Mesendoderm (in vitro differentiated cells): Measurements from ENCODE around the gene ZFHX3.

Experiments
- DNase-seq: peaks from one replicate; pipeline ENCODE4 v3.0.0; 2013
- H2AK5ac ChIP-seq: 2 replicates; pipeline ENCODE4 v1.6.1; 2013; ENCODE audit warnings: low read length, inconsistent platforms
- H2BK120ac ChIP-seq: 2 replicates; pipeline ENCODE4 v1.6.1; 2013; ENCODE audit warnings: low read depth, mild to moderate bottlenecking, low read length, moderate library complexity, mixed read lengths
- H2BK15ac ChIP-seq: replicated peaks from 2 replicates; pipeline ENCODE4 v1.6.1; 2013; ENCODE audit warnings: low read depth, mild to moderate bottlenecking, moderate library complexity
- H2BK5ac ChIP-seq: 2 replicates; pipeline ENCODE4 v1.6.1; 2013; ENCODE audit warnings: low read length, inconsistent platforms
- H3K18ac ChIP-seq: 2 replicates; pipeline ENCODE4 v1.6.1; 2013; ENCODE audit warnings: mild to moderate bottlenecking, low read length, mixed read lengths
- H3K23ac ChIP-seq: one replicate; pipeline ENCODE4 v1.6.1; 2013; ENCODE audit warnings: low read length
- H3K27ac ChIP-seq: 2 replicates; pipeline ENCODE4 v1.5.1; 2013; ENCODE audit warnings: low read depth, mild to moderate bottlenecking, inconsistent platforms, low read length, moderate library complexity
- H3K27me3 ChIP-seq: 2 replicates; pipeline ENCODE4 v1.6.1; 2013; ENCODE audit warnings: low read length, control low read depth, mild to moderate bottlenecking, inconsistent platforms; ENCODE audit not compliant: insufficient read depth, poor library complexity
- H3K36me3 ChIP-seq: 2 replicates; pipeline ENCODE4 v1.6.1; 2013; ENCODE audit warnings: low read length, inconsistent platforms; ENCODE audit not compliant: control insufficient read depth, insufficient read depth
- H3K4ac ChIP-seq: one replicate; pipeline ENCODE4 v1.6.1; 2013; ENCODE audit warnings: low read depth, mild to moderate bottlenecking, low read length, moderate library complexity
- H3K4me1 ChIP-seq: 2 replicates; pipeline ENCODE4 v1.6.1; 2013; ENCODE audit warnings: low read depth, low read length, inconsistent platforms; ENCODE audit not compliant: control insufficient read depth
- H3K4me2 ChIP-seq: 2 replicates; pipeline ENCODE4 v1.6.1; 2013; ENCODE audit warnings: low read length
- H3K4me3 ChIP-seq: 2 replicates; pipeline ENCODE4 v1.5.1; 2013; ENCODE audit warnings: mild to moderate bottlenecking, low read length
- H3K56ac ChIP-seq: one replicate; pipeline ENCODE4 v1.6.1; 2013; ENCODE audit warnings: low read length
- H3K79me1 ChIP-seq: 2 replicates; pipeline ENCODE4 v1.6.1; 2013; ENCODE audit warnings: low read length, inconsistent platforms
- H3K79me2 ChIP-seq: 2 replicates; pipeline ENCODE4 v1.6.1; 2013; ENCODE audit warnings: mild to moderate bottlenecking, low read length; ENCODE audit not compliant: control insufficient read depth, insufficient read depth
- H3K9ac ChIP-seq: 2 replicates; pipeline ENCODE4 v1.6.1; 2013; ENCODE audit warnings: low read length, inconsistent platforms
- H4K5ac ChIP-seq: one replicate; pipeline ENCODE4 v1.6.1; 2013; ENCODE audit warnings: low read length
- H4K8ac ChIP-seq: one replicate; pipeline ENCODE4 v1.6.1; 2013; ENCODE audit warnings: low read depth, mild to moderate bottlenecking, control low read depth, low read length, moderate library complexity
- WGBS: extraction: QIAGEN DNeasy Blood & Tissue Kit; methylation state at CpG from one replicate; pipeline ENCODE4 v1.1.7; 2013; ENCODE audit warnings: low lambda C conversion rate, missing lambda C conversion rate; ENCODE audit not compliant: insufficient coverage; ENCODE audit errors: extremely low coverage; 5-methylcytosine and 5-hydroxymethylcytosine counted together

ZFHX3 gene

GRCh38 chr16:73071131-73071940 is 23.4 kb upstream of the ZFHX3 start:
- Histone ChIP-seq H4K8ac (no peak overlapping the region), H3K56ac (peak overlapping the region; percentile 60), H3K18ac (no peak overlapping the region), H3K79me1 (no peaks in the 10 kb centered on the region), H3K36me3 (no peaks in the 10 kb centered on the region), H3K4me2 (peak overlapping the region; percentile 40), H2BK5ac (no peak overlapping the region), H2AK5ac (no peak overlapping the region), H3K79me2 (no peaks in the 10 kb centered on the region), H3K4ac (no peak overlapping the region), H3K27ac (no peak overlapping the region), H3K23ac (no peak overlapping the region), H3K4me1 (no peaks in the 10 kb centered on the region), H2BK15ac (no peak overlapping the region), H4K5ac (no peak overlapping the region), H3K27me3 (peaks cover 34% of the 10 kb centered on the region), H3K9ac (no peak overlapping the region), H3K4me3 (no peak overlapping the region), H2BK120ac (no peak overlapping the region)
- no CpG with 5 or more reads among the region's 17 CpGs for WGBS
- peak; percentile 84 for DNase-seq

- no peak overlapping the region for H3K23ac ChIP-seq
- no peak overlapping the region for H3K4me2 ChIP-seq
- H3K4me1 ChIP-seq: no peaks in the 10 kb centered on the region
- H3K27me3 ChIP-seq: peaks cover 41% of the 10 kb centered on the region
- no peaks in the 10 kb centered on the region for H3K79me2 ChIP-seq
- no peak overlapping the region for H3K4ac ChIP-seq
- no peak overlapping the region for H3K56ac ChIP-seq
- no peak overlapping the region for H3K18ac ChIP-seq
- H3K79me1 ChIP-seq: no peaks in the 10 kb centered on the region
- H2BK15ac ChIP-seq: no peak overlapping the region
- no peaks in the 10 kb centered on the region for H3K36me3 ChIP-seq
- no peak overlapping the region for H4K8ac ChIP-seq
- H3K9ac ChIP-seq: no peak overlapping the region
- no peak overlapping the region for H4K5ac ChIP-seq
- H3K27ac ChIP-seq: no peak overlapping the region
- no peak overlapping the region for H3K4me3 ChIP-seq
- H2AK5ac ChIP-seq: no peak overlapping the region
- H2BK5ac ChIP-seq: no peak overlapping the region
- no peak overlapping the region for H2BK120ac ChIP-seq
- DNase-seq: no peak
- WGBS: no CpG with 5 or more reads among the region's 5 CpGs
Observed at GRCh38 chr16:73069581-73070262, 21.8 kb upstream of the ZFHX3 start.

GRCh38 chr16:73068541-73069401 is 20.8 kb upstream of the ZFHX3 start:
- Histone ChIP-seq H2AK5ac (no peak overlapping the region), H3K4me3 (no peak overlapping the region)

GRCh38 chr16:73067671-73068540 is 20.0 kb upstream of the ZFHX3 start:
- Histone ChIP-seq H4K8ac (no peak overlapping the region), H3K4me3 (no peak overlapping the region), H3K79me1 (no peaks in the 10 kb centered on the region), H3K4me1 (no peaks in the 10 kb centered on the region), H2BK5ac (no peak overlapping the region), H2BK15ac (no peak overlapping the region), H2BK120ac (no peak overlapping the region), H3K4ac (no peak overlapping the region), H4K5ac (no peak overlapping the region), H3K18ac (no peak overlapping the region), H3K9ac (no peak overlapping the region), H3K79me2 (no peaks in the 10 kb centered on the region), H3K23ac (no peak overlapping the region), H3K27me3 (peaks cover 52% of the 10 kb centered on the region), H3K56ac (no peak overlapping the region), H3K27ac (no peak overlapping the region), H3K4me2 (no peak overlapping the region), H3K36me3 (no peaks in the 10 kb centered on the region), H2AK5ac (no peak overlapping the region)
- no CpG with 5 or more reads among the region's 5 CpGs for WGBS
- no peak for DNase-seq

More at GRCh38 chr16:73068541-73069401, 20.8 kb upstream of the ZFHX3 start:
- Histone ChIP-seq H3K23ac (no peak overlapping the region), H3K36me3 (no peaks in the 10 kb centered on the region), H2BK15ac (no peak overlapping the region), H4K5ac (no peak overlapping the region), H3K27ac (no peak overlapping the region), H3K4ac (no peak overlapping the region), H3K79me2 (no peaks in the 10 kb centered on the region), H3K9ac (no peak overlapping the region), H3K18ac (no peak overlapping the region), H3K27me3 (peaks cover 46% of the 10 kb centered on the region), H3K4me1 (no peaks in the 10 kb centered on the region), H4K8ac (no peak overlapping the region), H2BK120ac (no peak overlapping the region), H3K4me2 (no peak overlapping the region), H3K79me1 (no peaks in the 10 kb centered on the region), H2BK5ac (no peak overlapping the region), H3K56ac (no peak overlapping the region)
- DNase-seq: no peak
- no CpG with 5 or more reads among the region's 12 CpGs for WGBS

- no peak for DNase-seq
- H3K27ac ChIP-seq: no peak overlapping the region
Observed at GRCh38 chr16:73066927-73067670, 19.2 kb upstream of the ZFHX3 start.

More at GRCh38 chr16:73066927-73067670, 19.2 kb upstream of the ZFHX3 start:
- no peaks in the 10 kb centered on the region for H3K79me2 ChIP-seq
- peaks cover 56% of the 10 kb centered on the region for H3K27me3 ChIP-seq
- no peaks in the 10 kb centered on the region for H3K79me1 ChIP-seq
- H3K36me3 ChIP-seq: no peaks in the 10 kb centered on the region
- H3K56ac ChIP-seq: no peak overlapping the region
- H3K9ac ChIP-seq: no peak overlapping the region
- no CpG with 5 or more reads among the region's 24 CpGs for WGBS
- no peak overlapping the region for H3K4me3 ChIP-seq
- no peak overlapping the region for H2BK15ac ChIP-seq
- no peak overlapping the region for H3K23ac ChIP-seq
- H3K4me1 ChIP-seq: no peaks in the 10 kb centered on the region
- H2BK5ac ChIP-seq: no peak overlapping the region
- no peak overlapping the region for H3K4ac ChIP-seq
- no peak overlapping the region for H2BK120ac ChIP-seq
- H2AK5ac ChIP-seq: no peak overlapping the region
- peak overlapping the region; percentile 41 for H3K4me2 ChIP-seq
- H4K5ac ChIP-seq: no peak overlapping the region
- H3K18ac ChIP-seq: no peak overlapping the region
- no peak overlapping the region for H4K8ac ChIP-seq
